ENCODE results near the gene KCNAB3. TPM values are rescaled to one million over a fixed set of nuclear protein-coding genes. Genes with fewer than 3 reads are reported as not detected.

KCNAB3 gene
- total RNA-seq, 2 donors from 2014 or later = 5.9 to 8.4 TPM

GRCh38 chr17:7931709-7932482 is 2.2 kb upstream of the KCNAB3 start, which contains the start of the genes CNTROB and TRAPPC1:
TSS of gene CNTROB (plus strand) at chr17:7932206. CDS start at chr17:7933080, 874 bp downstream.
TSS of gene TRAPPC1 (minus strand) at chr17:7931946. CDS start at chr17:7931829, 117 bp downstream.
- Mint-ChIP-seq H3K27me3 (no peaks in the 10 kb centered on the region), H3K4me1 (peaks cover 38% of the 10 kb centered on the region), H3K36me3 (ENCODE audit: low read depth) (peaks cover 8% of the 10 kb centered on the region), H3K27ac (peak within 1 kb of the TSS; percentile 99), H3K4me3 (peak within 1 kb of the TSS; percentile 100)
- DNase-seq (peak; percentile 97 to 99 (median 98)), ATAC-seq (peak; percentile 97)
- H3K9me3 ChIP-seq (ENCODE audit: control insufficient read depth, low read length, poor library complexity, severe bottlenecking) = no peaks in the 10 kb centered on the region

GRCh38 chr17:7930841-7931631 is 1.4 kb upstream of the KCNAB3 start:
- ATAC-seq = no peak
- no peaks in the 10 kb centered on the region for H3K9me3 ChIP-seq (ENCODE audit: control insufficient read depth, low read length, poor library complexity, severe bottlenecking)
- Mint-ChIP-seq H3K36me3 (ENCODE audit: low read depth) (peaks cover 6% of the 10 kb centered on the region), H3K27me3 (no peaks in the 10 kb centered on the region), H3K4me3 (peak overlapping the region; percentile 100), H3K27ac (peak overlapping the region; percentile 99), H3K4me1 (peaks cover 43% of the 10 kb centered on the region)
- no peak for DNase-seq

GRCh38 chr17:7927596-7927995 is 2.1 kb downstream of the KCNAB3 start:
- Mint-ChIP-seq H3K4me1 (peaks cover 32% of the 10 kb centered on the region), H3K36me3 (ENCODE audit: low read depth) (peaks cover 6% of the 10 kb centered on the region), H3K27ac (peak overlapping the region; percentile 81), H3K4me3 (no peak overlapping the region), H3K27me3 (no peaks in the 10 kb centered on the region)
- ATAC-seq = no peak
- no peak for DNase-seq
- H3K9me3 ChIP-seq (ENCODE audit: control insufficient read depth, low read length, poor library complexity, severe bottlenecking) = no peaks in the 10 kb centered on the region

GRCh38 chr17:7922845-7923628 is 6.6 kb downstream of the KCNAB3 start:
- Mint-ChIP-seq H3K27me3 (no peaks in the 10 kb centered on the region), H3K4me1 (peaks cover 25% of the 10 kb centered on the region), H3K36me3 (ENCODE audit: low read depth) (peaks cover 2% of the 10 kb centered on the region), H3K27ac (peak overlapping the region; percentile 95), H3K4me3 (peak overlapping the region; percentile 98)
- DNase-seq = peak; percentile 71 to 74 (median 73)
- H3K9me3 ChIP-seq (ENCODE audit: control insufficient read depth, low read length, poor library complexity, severe bottlenecking) = no peaks in the 10 kb centered on the region
- ATAC-seq = peak; percentile 97

- peak overlapping the region; percentile 95 for H3K27ac Mint-ChIP-seq
Measured at GRCh38 chr17:7922269-7922844, 7.3 kb downstream of the KCNAB3 start.

GRCh38 chr17:7916808-7917207 is 12.8 kb downstream of the KCNAB3 start:
- H3K4me3 Mint-ChIP-seq = peak overlapping the region; percentile 90
- H3K9me3 ChIP-seq (ENCODE audit: control insufficient read depth, low read length, poor library complexity, severe bottlenecking) = no peaks in the 10 kb centered on the region
- no peak for DNase-seq
- H3K27ac Mint-ChIP-seq = peak overlapping the region; percentile 84
- H3K36me3 Mint-ChIP-seq (ENCODE audit: low read depth) = no peaks in the 10 kb centered on the region
- H3K27me3 Mint-ChIP-seq = no peaks in the 10 kb centered on the region
- ATAC-seq = no peak
- peaks cover 28% of the 10 kb centered on the region for H3K4me1 Mint-ChIP-seq

More at GRCh38 chr17:7922269-7922844, 7.3 kb downstream of the KCNAB3 start:
- Mint-ChIP-seq H3K4me1 (peaks cover 22% of the 10 kb centered on the region), H3K36me3 (ENCODE audit: low read depth) (no peaks in the 10 kb centered on the region), H3K4me3 (peak overlapping the region; percentile 98), H3K27me3 (no peaks in the 10 kb centered on the region)
- ATAC-seq = peak; percentile 62
- DNase-seq = no peak
- no peaks in the 10 kb centered on the region for H3K9me3 ChIP-seq (ENCODE audit: control insufficient read depth, low read length, poor library complexity, severe bottlenecking)

- Mint-ChIP-seq H3K27ac (peak overlapping the region; percentile 84), H3K4me1 (peaks cover 25% of the 10 kb centered on the region), H3K4me3 (peak overlapping the region; percentile 90), H3K27me3 (no peaks in the 10 kb centered on the region), H3K36me3 (ENCODE audit: low read depth) (no peaks in the 10 kb centered on the region)
- no peaks in the 10 kb centered on the region for H3K9me3 ChIP-seq (ENCODE audit: control insufficient read depth, low read length, poor library complexity, severe bottlenecking)
- ATAC-seq (no peak), DNase-seq (no peak)
Measured at GRCh38 chr17:7916385-7916682, 13.3 kb downstream of the KCNAB3 start.

GRCh38 chr17:7915611-7916384 is 13.9 kb downstream of the KCNAB3 start, which contains the start of gene RNF227:
TSS of gene RNF227 (minus strand) at chr17:7916289. CDS start at chr17:7916195, 94 bp downstream.
- peak; percentile 71 to 79 (median 78) for DNase-seq
- H3K4me3 Mint-ChIP-seq = peak within 1 kb of the TSS; percentile 90
- peak; percentile 84 for ATAC-seq
- peaks cover 1% of the 10 kb centered on the region for H3K36me3 Mint-ChIP-seq (ENCODE audit: low read depth)
- H3K9me3 ChIP-seq (ENCODE audit: control insufficient read depth, low read length, poor library complexity, severe bottlenecking) = no peaks in the 10 kb centered on the region
- peak within 1 kb of the TSS; percentile 84 for H3K27ac Mint-ChIP-seq
- no peaks in the 10 kb centered on the region for H3K27me3 Mint-ChIP-seq
- peaks cover 23% of the 10 kb centered on the region for H3K4me1 Mint-ChIP-seq

- H3K27ac Mint-ChIP-seq = peak overlapping the region; percentile 56
- ATAC-seq (no peak), DNase-seq (no peak)
- H3K36me3 Mint-ChIP-seq (ENCODE audit: low read depth) = peaks cover 7% of the 10 kb centered on the region
- H3K27me3 Mint-ChIP-seq = no peaks in the 10 kb centered on the region
- peak overlapping the region; percentile 90 for H3K4me3 Mint-ChIP-seq
- no peaks in the 10 kb centered on the region for H3K9me3 ChIP-seq (ENCODE audit: control insufficient read depth, low read length, poor library complexity, severe bottlenecking)
- peaks cover 21% of the 10 kb centered on the region for H3K4me1 Mint-ChIP-seq
Measured at GRCh38 chr17:7915179-7915610, 14.5 kb downstream of the KCNAB3 start.

GRCh38 chr17:7912927-7913524 is 16.6 kb downstream of the KCNAB3 start:
- Mint-ChIP-seq H3K4me1 (peaks cover 21% of the 10 kb centered on the region), H3K4me3 (peak overlapping the region; percentile 33), H3K27ac (peak overlapping the region; percentile 19), H3K27me3 (no peaks in the 10 kb centered on the region), H3K36me3 (ENCODE audit: low read depth) (peaks cover 17% of the 10 kb centered on the region)
- no peaks in the 10 kb centered on the region for H3K9me3 ChIP-seq (ENCODE audit: control insufficient read depth, low read length, poor library complexity, severe bottlenecking)
- ATAC-seq (peak; percentile 54), DNase-seq (no peak)

GRCh38 chr17:7911116-7911515 is 18.5 kb downstream of the KCNAB3 start:
- H3K4me1 Mint-ChIP-seq = peaks cover 13% of the 10 kb centered on the region
- no peaks in the 10 kb centered on the region for H3K9me3 ChIP-seq (ENCODE audit: control insufficient read depth, low read length, poor library complexity, severe bottlenecking)
- no peak for ATAC-seq
- DNase-seq = no peak
- no peak overlapping the region for H3K27ac Mint-ChIP-seq
- H3K27me3 Mint-ChIP-seq = no peaks in the 10 kb centered on the region
- peaks cover 19% of the 10 kb centered on the region for H3K36me3 Mint-ChIP-seq (ENCODE audit: low read depth)
- no peak overlapping the region for H3K4me3 Mint-ChIP-seq

All from T-helper 17 cell (primary cell).